Glomerular visceral epithelial cell (primary cell): ENCODE measurements around the gene CD96.

Experiments
- DNase-seq: peaks from one replicate; pipeline ENCODE4 v3.0.0-alpha.2; 2016; ENCODE audit errors: extremely low spot score

The CD96 gene

GRCh38 chr3:111594205-111594604, 52.2 kb downstream of the CD96 start:
- DNase-seq: peak; percentile 92

GRCh38 chr3:111594781-111595180, 52.8 kb downstream of the CD96 start:
- DNase-seq: no peak

- DNase-seq: no peak
Observed at GRCh38 chr3:111595232-111595631, 53.2 kb downstream of the CD96 start, which contains the start of gene ZBED2. ZBED2 (minus strand) TSS chr3:111595346; CDS start chr3:111594201, 1,145 bp downstream.

GRCh38 chr3:111596328-111596727, 54.3 kb downstream of the CD96 start:
- DNase-seq: no peak

GRCh38 chr3:111598139-111598538, 56.1 kb downstream of the CD96 start:
- DNase-seq: no peak

- DNase-seq: no peak
Observed at GRCh38 chr3:111598552-111598951, 56.6 kb downstream of the CD96 start.

GRCh38 chr3:111601810-111602209, 59.8 kb downstream of the CD96 start:
- no peak for DNase-seq

- DNase-seq: no peak
Observed at GRCh38 chr3:111603679-111604078, 61.7 kb downstream of the CD96 start.

- no peak for DNase-seq
Observed at GRCh38 chr3:111604119-111604518, 62.1 kb downstream of the CD96 start.

GRCh38 chr3:111605018-111605417, 63.0 kb downstream of the CD96 start:
- no peak for DNase-seq

GRCh38 chr3:111605493-111605892, 63.5 kb downstream of the CD96 start:
- no peak for DNase-seq

GRCh38 chr3:111607240-111607920, 65.4 kb downstream of the CD96 start:
- no peak for DNase-seq

- DNase-seq: no peak
Observed at GRCh38 chr3:111608383-111608782, 66.4 kb downstream of the CD96 start.

- no peak for DNase-seq
Observed at GRCh38 chr3:111609700-111610099, 67.7 kb downstream of the CD96 start.

GRCh38 chr3:111610189-111610588, 68.2 kb downstream of the CD96 start:
- no peak for DNase-seq

GRCh38 chr3:111610612-111611054, 68.6 kb downstream of the CD96 start:
- no peak for DNase-seq

- no peak for DNase-seq
Observed at GRCh38 chr3:111613294-111613693, 71.3 kb downstream of the CD96 start.

GRCh38 chr3:111615880-111616279, 73.9 kb downstream of the CD96 start:
- no peak for DNase-seq

GRCh38 chr3:111616417-111617105, 74.6 kb downstream of the CD96 start:
- DNase-seq: peak; percentile 11

- no peak for DNase-seq
Observed at GRCh38 chr3:111617406-111617805, 75.4 kb downstream of the CD96 start.

- DNase-seq: peak; percentile 15
Observed at GRCh38 chr3:111617912-111618601, 76.1 kb downstream of the CD96 start.

GRCh38 chr3:111618945-111619344, 76.9 kb downstream of the CD96 start:
- no peak for DNase-seq

GRCh38 chr3:111619833-111620232, 77.8 kb downstream of the CD96 start:
- DNase-seq: peak; percentile 62
